Body of pancreas (tissue), 4 donors: ENCODE results near the gene MRTFA. TPM values are rescaled to one million over a fixed set of nuclear protein-coding genes. Genes with fewer than 3 reads are reported as not detected.

Experiments used
- ATAC-seq: fragments of 150-250 bp; one replicate; pipeline ENCODE4 v1.9.1; 2016
- DNase-seq, 4 donors: peaks; one replicate each; pipeline ENCODE4 v3.0.0-alpha.2; 2019
- H3K27ac ChIP-seq, 4 donors: fragments of 200-600 bp; sonication (generic); 1 replicate in 3 of 4; 2 replicates in 1 of 4; pipeline versions ENCODE4 v1.5.1 to v1.6.1; 2016 to 2019; ENCODE audit warnings: mild to moderate bottlenecking in 1 of 4, mixed read lengths in 1 of 4, moderate library complexity in 1 of 4
- H3K27me3 ChIP-seq, 2 donors: fragments of 200-600 bp; sonication (generic); one replicate each; pipeline ENCODE4 v1.6.0; 2016; ENCODE audit warnings: mild to moderate bottlenecking in 1 of 2
- H3K36me3 ChIP-seq, 2 donors: fragments of 200-600 bp; sonication (generic); replicated peaks in 1 of 2; 2 replicates each; pipeline ENCODE4 v1.5.1; 2016; ENCODE audit warnings: low read depth in 2 of 2; ENCODE audit not compliant: insufficient read depth in 1 of 2
- H3K4me1 ChIP-seq: fragments of 200-600 bp; sonication (generic); one replicate; pipeline ENCODE4 v1.6.0; 2016
- H3K4me3 ChIP-seq, 2 donors: fragments of 200-600 bp; sonication (generic); 1 replicate in 1 of 2; 2 replicates in 1 of 2; pipeline ENCODE4 v1.5.1; 2016 to 2019
- H3K9me3 ChIP-seq, 3 donors: fragments of 200-600 bp; sonication (generic); 1 replicate in 2 of 3; 2 replicates in 1 of 3; pipeline ENCODE4 v1.5.1; 2016
- CTCF ChIP-seq, 7 experiments: fragments of 450-650 bp in 4 of 7; fragments of 200-600 bp in 3 of 7; sonication (generic) in 3 of 7; IDR thresholded peaks; one replicate each; pipeline ENCODE4 v1.5.1; 2016 to 2019; ENCODE audit warnings: antibody characterized with exemption in 7 of 7
- POLR2A ChIP-seq, 3 donors: fragments of 450-650 bp; IDR thresholded peaks; one replicate each; pipeline ENCODE4 v1.6.1; 2016; ENCODE audit warnings: antibody characterized with exemption in 3 of 3, mild to moderate bottlenecking in 2 of 3
- WGBS, 2 donors: methylation state at CpG; one replicate each; pipeline ENCODE4 v1.1.5; 2017; 5-methylcytosine and 5-hydroxymethylcytosine counted together
- intact Hi-C: fragments of 100-400 bp; cut with DNase I; formaldehyde crosslinking; loops from one replicate; pipeline ENCODE4 v1.15.1; 2023
- total RNA-seq, 2 donors: library from RNA; depleted of rRNA; stranded (reverse); fragments of >200 nt; gene quantifications; one replicate each; pipeline ENCODE4 v1.1.0, GENCODE V29; 2016

The MRTFA gene
- total RNA-seq, 2 donors from 2014 or later, result 47.0 to 71.5 TPM

GRCh38 chr22:40414838-40415505 lies 221.5 kb downstream of the MRTFA start:
- intact Hi-C loops, result no loop called here
- no peak overlapping the region for H3K4me3 ChIP-seq
- no peak for TF ChIP-seq CTCF (IDR thresholded peaks at IDR 0.05)
- peaks cover 4 to 26% of the 10 kb centered on the region in 2 donors for H3K36me3 ChIP-seq
- ATAC-seq (no peak), DNase-seq (no peak)
- no peak overlapping the region for H3K27ac ChIP-seq
- WGBS, 2 donors, result 76 to 86% methylated on average over 10 of the region's 10 CpGs
- H3K9me3 ChIP-seq, result no peaks in the 10 kb centered on the region
- H3K4me1 ChIP-seq, result no peaks in the 10 kb centered on the region
- no peaks in the 10 kb centered on the region for H3K27me3 ChIP-seq

DNA sequence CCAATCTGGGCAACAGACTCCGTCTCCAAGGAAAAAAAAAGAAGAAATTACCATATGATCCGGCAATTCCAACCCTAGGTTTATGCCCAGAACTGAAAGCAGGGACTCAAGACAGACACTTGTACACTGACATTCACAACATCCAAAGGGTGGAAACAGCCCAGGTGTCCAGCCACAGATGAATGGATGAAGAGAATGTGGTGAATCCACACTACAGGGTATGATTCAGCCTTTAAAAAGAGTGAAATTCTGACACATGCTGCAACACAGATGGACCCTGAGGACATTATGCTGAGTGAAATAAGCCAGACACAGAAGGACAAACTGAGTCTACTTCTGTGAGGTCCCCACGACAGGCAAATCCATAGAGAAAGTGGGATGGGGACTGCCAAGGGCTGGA lies 222.2 kb downstream of the MRTFA start:
- no peak for ATAC-seq
- no peaks in the 10 kb centered on the region for H3K4me1 ChIP-seq
- no peaks in the 10 kb centered on the region for H3K27me3 ChIP-seq
- H3K9me3 ChIP-seq, result no peaks in the 10 kb centered on the region
- WGBS, 2 donors, result 61 to 68% methylated on average over 3 of the region's 3 CpGs
- no peak overlapping the region for H3K27ac ChIP-seq
- no peak for TF ChIP-seq POLR2A (IDR thresholded peaks at IDR 0.05)
- TF ChIP-seq CTCF (IDR thresholded peaks at IDR 0.05), result no peak
- DNase-seq, result no peak
- intact Hi-C loops, result no loop called here
- peaks cover 10 to 25% of the 10 kb centered on the region in 2 donors for H3K36me3 ChIP-seq
- H3K4me3 ChIP-seq, result no peak overlapping the region

- 85 to 89% methylated on average over 13 of the region's 13 CpGs for WGBS, 2 donors
- no peak overlapping the region for H3K4me3 ChIP-seq
- H3K27ac ChIP-seq, result no peak overlapping the region
- H3K27me3 ChIP-seq, result no peaks in the 10 kb centered on the region
- no peak for TF ChIP-seq CTCF (IDR thresholded peaks at IDR 0.05)
- no peak for TF ChIP-seq POLR2A (IDR thresholded peaks at IDR 0.05)
- DNase-seq (no peak), ATAC-seq (no peak)
- H3K9me3 ChIP-seq, result no peaks in the 10 kb centered on the region
- peaks cover 10 to 26% of the 10 kb centered on the region in 2 donors for H3K36me3 ChIP-seq
- intact Hi-C loops, result no loop called here
- no peaks in the 10 kb centered on the region for H3K4me1 ChIP-seq
Measured at GRCh38 chr22:40413873-40414272, 222.6 kb downstream of the MRTFA start.

DNA sequence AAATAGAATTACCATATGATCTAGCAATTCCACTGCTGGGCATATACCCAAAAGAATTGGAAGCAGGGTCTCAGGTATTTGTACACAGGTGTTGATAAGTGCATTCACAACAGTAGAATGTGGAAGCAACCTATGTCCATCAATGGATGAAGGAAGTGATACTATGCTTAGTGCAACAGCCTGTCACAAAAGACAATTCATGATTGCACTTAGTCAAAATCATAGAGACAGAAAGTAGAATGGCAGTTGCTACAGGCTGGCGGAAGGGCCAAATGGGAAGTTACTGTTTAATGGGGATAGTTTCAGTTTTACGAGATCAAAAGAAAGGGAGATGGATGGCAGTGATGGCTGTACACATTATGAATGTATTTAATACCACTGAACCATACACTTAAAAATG lies 224.1 kb downstream of the MRTFA start:
- Histone ChIP-seq H3K4me3 (no peak overlapping the region), H3K36me3 (peaks cover 15 to 31% of the 10 kb centered on the region in 2 donors), H3K27me3 (no peaks in the 10 kb centered on the region), H3K9me3 (no peaks in the 10 kb centered on the region), H3K4me1 (no peaks in the 10 kb centered on the region), H3K27ac (no peak overlapping the region)
- DNase-seq, result no peak
- WGBS, 2 donors, result 84 to 94% methylated on average over 2 of the region's 2 CpGs
- TF ChIP-seq POLR2A (IDR thresholded peaks at IDR 0.05) (no peak), CTCF (IDR thresholded peaks at IDR 0.05) (no peak)
- intact Hi-C loops, result no loop called here
- no peak for ATAC-seq

DNA sequence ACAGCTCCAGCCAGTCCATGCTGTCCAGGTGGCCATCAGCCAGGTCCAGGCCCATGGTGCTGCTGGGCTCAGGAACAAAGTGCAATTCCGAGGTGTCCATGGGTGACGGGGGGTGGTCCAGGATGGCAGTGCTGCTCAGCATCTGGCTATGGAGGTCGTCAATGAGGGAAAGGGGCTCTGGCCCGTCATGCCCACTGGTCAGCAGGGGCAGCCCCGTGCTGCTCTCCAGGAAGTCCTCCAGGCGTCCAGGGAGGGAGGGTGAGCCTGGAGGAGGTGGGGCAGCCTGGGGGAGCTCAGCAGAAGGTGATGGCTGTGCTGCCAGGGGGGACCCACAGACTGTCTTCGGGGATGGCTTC lies 225.0 kb downstream of the MRTFA start:
- Histone ChIP-seq H3K36me3 (peaks cover 17 to 37% of the 10 kb centered on the region in 2 donors), H3K27ac (no peak overlapping the region), H3K27me3 (no peaks in the 10 kb centered on the region), H3K9me3 (no peaks in the 10 kb centered on the region), H3K4me3 (no peak overlapping the region), H3K4me1 (no peaks in the 10 kb centered on the region)
- TF ChIP-seq CTCF (IDR thresholded peaks at IDR 0.05) (no peak), POLR2A (IDR thresholded peaks at IDR 0.05) (no peak)
- DNase-seq (no peak), ATAC-seq (no peak)
- intact Hi-C loops, result no loop called here
- WGBS, 2 donors, result 73 to 82% methylated on average over 4 to 7 of the region's 7 CpGs
